Measurements from ENCODE around the gene MSANTD2. TPM values are rescaled to one million over a fixed set of nuclear protein-coding genes. Genes with fewer than 3 reads are reported as not detected.

Gene MSANTD2
- total RNA-seq, 1 donor from 2014 or later = 21.0 TPM

DNA sequence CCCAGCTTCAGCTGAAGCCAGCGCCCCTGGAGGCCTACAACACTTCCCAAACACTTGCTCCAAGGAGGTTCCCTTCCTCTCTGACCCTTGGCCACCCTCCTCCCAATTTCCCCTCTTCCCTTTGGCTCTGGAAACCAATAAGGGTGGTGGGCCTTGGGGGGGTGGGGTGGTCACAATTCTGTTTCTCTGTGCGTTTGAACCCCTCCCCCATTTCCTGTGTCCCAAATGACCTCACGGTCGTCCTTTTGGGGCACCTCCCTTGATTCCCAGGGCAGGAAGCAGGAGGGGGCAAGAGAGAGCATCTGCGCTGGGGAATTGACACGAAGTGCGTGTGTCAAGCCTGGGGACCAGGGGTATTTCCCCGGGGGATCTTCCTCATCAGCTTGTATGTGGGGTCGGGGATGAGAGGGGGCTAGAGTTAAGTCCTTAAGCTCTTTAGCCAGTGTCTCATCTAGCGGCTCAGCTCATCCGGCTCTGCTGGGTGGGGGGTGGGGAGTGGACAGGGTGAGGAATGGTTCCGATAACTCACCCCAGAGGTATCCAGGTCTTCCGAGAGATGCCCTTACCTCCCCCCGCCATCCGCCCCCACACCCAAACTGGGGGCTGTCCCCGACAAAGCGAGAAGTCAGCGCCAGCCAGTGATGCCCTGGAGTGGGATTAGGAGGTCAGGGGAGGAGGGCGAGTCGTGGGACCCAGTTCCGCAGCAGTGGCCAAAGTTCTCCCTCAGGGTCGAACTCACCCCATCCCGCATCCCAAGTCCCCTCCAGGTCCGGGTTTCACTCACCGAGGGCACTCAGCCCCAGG, 38.7 kb downstream of the MSANTD2 start:
- TF ChIP-seq, protein P1, sequence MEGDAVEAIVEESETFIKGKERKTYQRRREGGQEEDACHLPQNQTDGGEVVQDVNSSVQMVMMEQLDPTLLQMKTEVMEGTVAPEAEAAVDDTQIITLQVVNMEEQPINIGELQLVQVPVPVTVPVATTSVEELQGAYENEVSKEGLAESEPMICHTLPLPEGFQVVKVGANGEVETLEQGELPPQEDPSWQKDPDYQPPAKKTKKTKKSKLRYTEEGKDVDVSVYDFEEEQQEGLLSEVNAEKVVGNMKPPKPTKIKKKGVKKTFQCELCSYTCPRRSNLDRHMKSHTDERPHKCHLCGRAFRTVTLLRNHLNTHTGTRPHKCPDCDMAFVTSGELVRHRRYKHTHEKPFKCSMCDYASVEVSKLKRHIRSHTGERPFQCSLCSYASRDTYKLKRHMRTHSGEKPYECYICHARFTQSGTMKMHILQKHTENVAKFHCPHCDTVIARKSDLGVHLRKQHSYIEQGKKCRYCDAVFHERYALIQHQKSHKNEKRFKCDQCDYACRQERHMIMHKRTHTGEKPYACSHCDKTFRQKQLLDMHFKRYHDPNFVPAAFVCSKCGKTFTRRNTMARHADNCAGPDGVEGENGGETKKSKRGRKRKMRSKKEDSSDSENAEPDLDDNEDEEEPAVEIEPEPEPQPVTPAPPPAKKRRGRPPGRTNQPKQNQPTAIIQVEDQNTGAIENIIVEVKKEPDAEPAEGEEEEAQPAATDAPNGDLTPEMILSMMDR (IDR thresholded peaks at IDR 0.05) = no peak
- ATAC-seq (ENCODE audit: low read depth) = no peak
- ChIA-PET POLR2A (interaction anchor here (0.6 to 1.7 kb wide), 7 partner anchors 14 to 90 kb away, joined by 3 to 12 read pairs (median 6); partner anchors contain the start of genes MSANTD2, SIAE and SPA17), CTCF (interaction anchor here (0.7 to 10.0 kb wide), 7 partner anchors 16 to 117 kb away, joined by 3 to 162 read pairs (median 5); no protein-coding TSS in a partner anchor)
- Mint-ChIP-seq H3K9me3 (no peaks in the 10 kb centered on the region), H3K27ac (peak overlapping the region; percentile 53), H3K4me3 (peak overlapping the region; percentile 81), H3K36me3 (ENCODE audit: low read depth) (peaks cover 9% of the 10 kb centered on the region), H3K4me1 (peaks cover 50% of the 10 kb centered on the region), H3K27me3 (peaks cover 2% of the 10 kb centered on the region)
- DNase-seq = no peak
- intact Hi-C loops (cut with micrococcal nuclease) = loop anchor here (2.0 to 10.0 kb wide), 4 partner anchors 191 to 1507 kb away; partner anchors contain the start of genes CCDC15, FOXRED1, HYLS1 and SRPRA

DNA sequence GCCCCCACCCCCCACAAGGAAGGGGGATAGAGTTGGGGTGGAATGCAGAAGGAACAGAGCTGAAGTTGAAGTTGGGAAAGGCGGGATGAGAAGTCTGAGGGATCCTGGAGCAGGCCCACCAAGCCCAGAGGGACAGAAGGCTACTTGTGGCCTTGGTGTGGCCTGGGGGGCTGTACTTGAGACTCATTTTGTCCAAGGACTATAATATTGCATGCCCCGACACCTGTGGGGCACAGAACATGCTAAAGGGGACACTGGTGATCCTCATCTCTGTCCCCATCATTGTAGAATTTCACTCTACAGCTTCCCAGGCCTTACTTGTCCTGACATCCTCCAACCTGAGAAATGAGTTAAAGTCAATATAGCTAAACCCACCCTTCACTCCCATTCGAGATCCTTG, 39.4 kb downstream of the MSANTD2 start:
- intact Hi-C loops (cut with micrococcal nuclease) = loop anchor here (1.0 to 10.0 kb wide), 6 partner anchors 36 to 1508 kb away; partner anchors contain the start of genes CCDC15, FOXRED1, HYLS1 and MSANTD2
- TF ChIP-seq, protein P1 (IDR thresholded peaks at IDR 0.05) = no peak
- Mint-ChIP-seq H3K9me3 (no peaks in the 10 kb centered on the region), H3K4me3 (peak overlapping the region; percentile 80), H3K27me3 (peaks cover 2% of the 10 kb centered on the region), H3K4me1 (peaks cover 50% of the 10 kb centered on the region), H3K36me3 (ENCODE audit: low read depth) (peaks cover 5% of the 10 kb centered on the region), H3K27ac (peak overlapping the region; percentile 83)
- POLR2A ChIA-PET = interaction anchor here (0.6 to 1.7 kb wide), 7 partner anchors 13 to 92 kb away, joined by 3 to 12 read pairs (median 3); partner anchors contain the start of genes MSANTD2, SIAE and SPA17
- DNase-seq (no peak), ATAC-seq (ENCODE audit: low read depth) (no peak)
- CTCF ChIA-PET = interaction anchor here (2.0 to 10.0 kb wide), 3 partner anchors 15 to 116 kb away, joined by 5 to 162 read pairs (median 40); no protein-coding TSS in a partner anchor

DNA sequence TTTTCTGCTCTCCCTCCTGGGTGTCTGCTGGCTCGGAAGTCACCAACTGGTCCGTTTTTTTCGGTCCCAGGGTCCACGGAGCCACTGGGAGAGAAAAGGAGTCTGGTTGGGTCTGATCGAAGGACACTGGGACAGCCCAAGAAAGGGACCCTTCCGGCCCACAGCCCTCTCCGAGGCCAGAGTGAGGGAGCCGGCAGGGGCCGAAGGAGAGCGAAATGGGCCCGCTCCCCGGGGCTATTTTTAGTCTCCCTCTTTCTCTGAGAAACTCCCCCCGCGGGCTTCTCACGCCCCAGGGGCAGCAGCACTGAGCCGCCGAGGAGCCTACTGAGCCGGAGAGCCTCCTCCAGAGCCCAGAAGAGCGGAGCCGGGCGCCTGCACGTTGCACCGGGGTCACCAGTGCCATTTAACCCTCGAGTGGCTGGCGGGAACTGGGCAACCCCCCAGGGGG, 40.0 kb downstream of the MSANTD2 start:
- intact Hi-C loops (cut with micrococcal nuclease) = loop anchor here (1.0 to 10.0 kb wide), 6 partner anchors 35 to 1509 kb away; partner anchors contain the start of genes CCDC15, FOXRED1, HYLS1 and MSANTD2
- ATAC-seq (ENCODE audit: low read depth) (peak; percentile 46), DNase-seq (peak; percentile 44)
- peaks cover 50% of the 10 kb centered on the region for H3K4me1 Mint-ChIP-seq
- H3K9me3 Mint-ChIP-seq = no peaks in the 10 kb centered on the region
- CTCF ChIA-PET = interaction anchor here (2.0 to 10.0 kb wide), 3 partner anchors 14 to 115 kb away, joined by 5 to 162 read pairs (median 40); no protein-coding TSS in a partner anchor
- H3K27ac Mint-ChIP-seq = peak overlapping the region; percentile 83
- peak overlapping the region; percentile 80 for H3K4me3 Mint-ChIP-seq
- TF ChIP-seq, protein P1 (IDR thresholded peaks at IDR 0.05) = no peak
- POLR2A ChIA-PET = interaction anchor here (0.7 to 1.7 kb wide), 3 partner anchors 86 to 91 kb away, joined by 3 to 9 read pairs (median 4); partner anchors contain the start of genes SIAE and SPA17
- H3K27me3 Mint-ChIP-seq = peaks cover 2% of the 10 kb centered on the region
- peaks cover 5% of the 10 kb centered on the region for H3K36me3 Mint-ChIP-seq (ENCODE audit: low read depth)

DNA sequence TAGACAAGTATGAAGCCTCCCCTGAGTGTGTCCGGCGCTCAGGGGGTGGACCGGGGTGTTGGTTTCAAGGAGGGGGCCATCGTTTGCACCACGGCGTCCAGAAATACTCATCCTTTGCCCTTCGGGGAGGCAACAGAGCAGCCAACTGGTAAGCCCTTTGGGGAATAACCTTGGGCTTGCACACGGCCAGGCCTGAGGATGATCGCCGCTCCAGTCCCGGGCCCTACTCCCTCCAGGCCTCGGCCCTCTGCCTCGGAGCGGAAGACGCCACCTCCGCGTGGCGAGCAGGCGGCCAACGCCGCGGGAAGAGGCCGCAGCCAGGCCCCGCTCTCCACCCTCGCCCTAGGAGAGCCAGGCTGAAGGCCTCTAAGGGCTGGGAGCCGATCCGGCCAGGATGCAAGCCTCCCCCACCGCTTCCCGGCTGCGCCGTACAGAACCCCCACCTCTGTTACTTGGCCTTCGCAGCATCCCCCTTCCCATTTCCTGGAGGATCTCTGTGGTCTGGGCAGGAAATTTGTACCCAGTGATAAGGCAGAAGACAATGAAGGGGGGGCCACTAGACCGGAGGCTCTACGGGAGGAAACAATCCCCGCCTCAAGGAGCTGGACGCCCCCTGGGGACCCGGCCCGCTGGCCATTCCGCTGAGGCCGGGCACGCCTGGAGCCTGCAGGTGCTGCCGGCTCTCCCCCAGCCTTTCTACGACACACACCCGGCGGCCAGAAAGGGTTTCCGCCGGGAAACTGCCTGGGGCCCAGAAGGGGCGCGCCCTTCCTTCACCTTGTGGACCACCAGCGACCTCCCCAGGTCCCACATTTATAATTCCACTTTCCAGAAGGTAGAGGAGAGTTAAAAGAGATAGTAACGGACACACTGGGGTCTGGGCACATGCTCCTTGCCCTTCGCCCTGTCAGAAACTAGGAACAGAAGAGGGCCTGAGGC, 40.7 kb downstream of the MSANTD2 start:
- H3K4me3 Mint-ChIP-seq = peak overlapping the region; percentile 80
- TF ChIP-seq, protein P1 (IDR thresholded peaks at IDR 0.05) = no peak
- ATAC-seq (ENCODE audit: low read depth) (no peak), DNase-seq (no peak)
- peaks cover 2% of the 10 kb centered on the region for H3K27me3 Mint-ChIP-seq
- intact Hi-C loops (cut with micrococcal nuclease) = loop anchor here (1.0 to 10.0 kb wide), 6 partner anchors 34 to 1509 kb away; partner anchors contain the start of genes CCDC15, FOXRED1, HYLS1 and MSANTD2
- H3K27ac Mint-ChIP-seq = peak overlapping the region; percentile 83
- no peaks in the 10 kb centered on the region for H3K9me3 Mint-ChIP-seq
- ChIA-PET POLR2A (interaction anchor here (0.7 to 2.3 kb wide), 8 partner anchors 11 to 90 kb away, joined by 3 to 11 read pairs (median 4); partner anchors contain the start of genes SIAE and SPA17), CTCF (interaction anchor here (1.3 to 10.0 kb wide), 4 partner anchors 9 to 90 kb away, joined by 3 to 162 read pairs (median 6); no protein-coding TSS in a partner anchor)
- H3K36me3 Mint-ChIP-seq (ENCODE audit: low read depth) = peaks cover 2% of the 10 kb centered on the region
- peaks cover 50% of the 10 kb centered on the region for H3K4me1 Mint-ChIP-seq

Data from activated B cell treated with CpG ODN at 0.5 μM for 24 hours (primary cell).